ENCODE measurements around the gene TDRD7.

TDRD7 gene

DNA sequence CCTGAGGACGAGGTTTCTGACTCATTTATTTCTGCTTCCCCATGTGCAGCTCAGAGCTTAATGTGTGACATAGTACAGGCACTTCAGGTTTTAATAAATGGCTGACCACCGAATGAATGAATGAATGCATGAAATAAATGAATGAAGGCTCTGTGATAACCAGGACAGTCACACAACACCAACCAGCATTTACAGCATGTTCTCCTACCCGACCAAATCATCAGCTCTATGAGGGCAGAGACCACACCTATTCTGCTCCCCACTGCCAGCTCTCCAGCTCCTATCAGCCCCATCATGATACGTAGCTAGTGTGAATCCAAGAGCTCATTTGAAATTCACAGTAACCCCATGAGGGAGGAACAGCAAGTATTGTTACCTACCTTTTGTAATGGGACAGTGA is 94.4 kb downstream of the TDRD7 start:
- TF ChIP-seq, protein P1, sequence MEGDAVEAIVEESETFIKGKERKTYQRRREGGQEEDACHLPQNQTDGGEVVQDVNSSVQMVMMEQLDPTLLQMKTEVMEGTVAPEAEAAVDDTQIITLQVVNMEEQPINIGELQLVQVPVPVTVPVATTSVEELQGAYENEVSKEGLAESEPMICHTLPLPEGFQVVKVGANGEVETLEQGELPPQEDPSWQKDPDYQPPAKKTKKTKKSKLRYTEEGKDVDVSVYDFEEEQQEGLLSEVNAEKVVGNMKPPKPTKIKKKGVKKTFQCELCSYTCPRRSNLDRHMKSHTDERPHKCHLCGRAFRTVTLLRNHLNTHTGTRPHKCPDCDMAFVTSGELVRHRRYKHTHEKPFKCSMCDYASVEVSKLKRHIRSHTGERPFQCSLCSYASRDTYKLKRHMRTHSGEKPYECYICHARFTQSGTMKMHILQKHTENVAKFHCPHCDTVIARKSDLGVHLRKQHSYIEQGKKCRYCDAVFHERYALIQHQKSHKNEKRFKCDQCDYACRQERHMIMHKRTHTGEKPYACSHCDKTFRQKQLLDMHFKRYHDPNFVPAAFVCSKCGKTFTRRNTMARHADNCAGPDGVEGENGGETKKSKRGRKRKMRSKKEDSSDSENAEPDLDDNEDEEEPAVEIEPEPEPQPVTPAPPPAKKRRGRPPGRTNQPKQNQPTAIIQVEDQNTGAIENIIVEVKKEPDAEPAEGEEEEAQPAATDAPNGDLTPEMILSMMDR (IDR thresholded peaks at IDR 0.05; ENCODE audit: borderline replicate concordance, insufficient read depth, low read depth, low read length): no peak
- no peak overlapping the region for H3K4me3 ChIP-seq (ENCODE audit: low read depth, low read length)

DNA sequence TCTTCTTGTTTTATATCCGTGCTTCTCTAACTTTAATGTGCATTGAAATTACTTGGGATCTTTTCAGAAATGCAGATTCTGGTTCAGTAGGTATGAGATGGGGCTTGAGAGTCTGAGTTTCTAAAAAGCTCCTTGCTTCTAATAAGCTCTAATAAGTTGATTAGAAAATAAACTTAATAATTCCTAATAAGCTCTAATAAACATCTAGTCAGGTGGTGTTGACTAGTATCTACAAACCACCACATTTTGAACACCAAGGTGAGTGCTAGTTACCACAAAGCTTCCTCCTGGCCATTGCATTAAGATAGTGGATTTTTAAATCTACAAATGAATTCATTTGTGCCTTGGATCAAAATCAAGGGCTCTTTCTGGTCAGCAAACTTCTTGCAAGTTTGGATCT is 94.9 kb downstream of the TDRD7 start:
- TF ChIP-seq, protein P1 (IDR thresholded peaks at IDR 0.05; ENCODE audit: borderline replicate concordance, insufficient read depth, low read depth, low read length): no peak
- no peak overlapping the region for H3K4me3 ChIP-seq (ENCODE audit: low read depth, low read length)

DNA sequence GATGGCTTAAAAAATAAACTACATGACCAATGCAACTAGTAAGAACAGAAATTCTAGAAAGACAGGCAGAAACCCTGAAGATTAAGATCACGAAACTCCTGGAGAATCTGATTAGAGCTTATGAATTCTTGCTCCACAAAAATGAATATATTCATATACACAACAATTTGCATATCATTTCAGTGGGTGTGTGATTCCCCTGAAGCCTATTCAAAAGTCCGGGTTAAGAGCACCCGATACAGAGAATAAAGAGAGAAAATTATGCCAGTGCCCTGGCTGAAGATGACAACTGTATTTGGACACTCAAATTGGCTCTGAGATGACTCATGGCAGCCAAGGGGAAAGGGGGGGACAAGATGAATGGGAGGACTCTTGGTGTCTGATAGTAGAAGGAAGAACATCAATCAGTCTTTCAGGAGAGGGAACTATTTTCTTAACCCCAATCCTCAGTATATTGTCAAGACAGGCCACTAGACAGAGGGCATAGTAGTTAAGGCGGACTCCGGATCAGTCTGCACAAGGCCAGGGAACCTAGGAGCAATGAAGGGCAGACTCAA is 95.6 kb downstream of the TDRD7 start:
- no peak overlapping the region for H3K4me3 ChIP-seq (ENCODE audit: low read depth, low read length)
- TF ChIP-seq, protein P1 (IDR thresholded peaks at IDR 0.05; ENCODE audit: borderline replicate concordance, insufficient read depth, low read depth, low read length): no peak

DNA sequence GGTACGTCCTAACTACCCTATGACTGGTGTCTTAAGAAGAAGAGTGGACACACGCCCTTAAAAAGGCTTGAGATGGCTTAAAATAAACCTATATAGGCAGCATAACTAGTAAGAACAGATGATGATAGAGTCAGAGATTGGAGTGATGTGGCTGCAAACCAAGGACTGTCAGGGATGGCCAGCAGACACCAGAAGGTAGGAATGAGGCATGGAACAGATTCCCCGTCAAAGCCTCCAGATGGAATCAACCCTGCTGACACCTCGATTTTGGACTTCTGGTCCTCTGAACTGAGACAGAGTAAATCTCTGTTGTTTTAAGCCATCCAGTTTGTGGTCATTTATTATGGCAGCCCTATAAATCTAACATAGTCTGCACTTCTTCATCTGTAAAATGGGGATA is 97.0 kb downstream of the TDRD7 start:
- TF ChIP-seq, protein P1 (IDR thresholded peaks at IDR 0.05; ENCODE audit: borderline replicate concordance, insufficient read depth, low read depth, low read length): no peak
- H3K4me3 ChIP-seq (ENCODE audit: low read depth, low read length): no peak overlapping the region

DNA sequence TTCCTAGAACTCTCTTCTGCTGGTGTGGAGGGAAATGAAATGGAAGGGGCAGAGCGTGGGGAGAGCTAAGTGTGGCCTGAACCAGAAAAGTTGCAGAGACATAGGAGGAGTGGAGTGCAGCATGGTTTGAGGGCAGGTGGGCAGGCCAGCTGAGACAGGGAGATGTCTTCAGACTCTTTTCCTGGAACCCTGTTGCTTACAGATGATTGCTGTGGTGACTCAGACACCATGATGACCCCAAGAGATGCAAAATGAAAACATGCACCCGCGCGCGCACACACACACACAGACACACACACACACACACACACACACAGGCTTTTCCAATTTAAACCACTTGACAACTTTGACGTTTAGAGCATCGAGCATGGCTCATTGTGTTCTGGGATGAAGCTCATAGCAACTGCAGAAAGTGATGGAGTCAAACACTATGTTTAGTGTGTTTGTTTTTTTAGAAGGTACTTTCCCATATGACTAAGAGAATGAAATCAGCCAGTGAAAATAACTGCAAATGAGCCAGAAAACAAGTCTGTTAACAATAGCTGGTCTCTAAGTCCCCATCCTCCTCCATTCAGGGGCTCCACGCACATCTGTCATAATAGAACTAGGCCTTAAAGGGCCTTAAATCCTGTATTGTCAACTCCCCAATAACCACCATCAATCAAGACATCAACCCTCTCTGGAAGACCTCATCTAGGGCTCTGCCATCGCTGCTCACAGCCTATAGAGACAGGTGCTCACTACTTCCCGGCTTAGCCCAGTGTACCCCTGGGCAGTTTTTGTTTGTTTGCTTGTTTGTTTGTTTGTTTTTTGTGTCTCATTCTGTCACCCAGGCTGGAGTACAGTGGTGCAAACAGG is 99.1 kb downstream of the TDRD7 start:
- TF ChIP-seq, protein P1 (IDR thresholded peaks at IDR 0.05; ENCODE audit: borderline replicate concordance, insufficient read depth, low read depth, low read length): no peak

DNA sequence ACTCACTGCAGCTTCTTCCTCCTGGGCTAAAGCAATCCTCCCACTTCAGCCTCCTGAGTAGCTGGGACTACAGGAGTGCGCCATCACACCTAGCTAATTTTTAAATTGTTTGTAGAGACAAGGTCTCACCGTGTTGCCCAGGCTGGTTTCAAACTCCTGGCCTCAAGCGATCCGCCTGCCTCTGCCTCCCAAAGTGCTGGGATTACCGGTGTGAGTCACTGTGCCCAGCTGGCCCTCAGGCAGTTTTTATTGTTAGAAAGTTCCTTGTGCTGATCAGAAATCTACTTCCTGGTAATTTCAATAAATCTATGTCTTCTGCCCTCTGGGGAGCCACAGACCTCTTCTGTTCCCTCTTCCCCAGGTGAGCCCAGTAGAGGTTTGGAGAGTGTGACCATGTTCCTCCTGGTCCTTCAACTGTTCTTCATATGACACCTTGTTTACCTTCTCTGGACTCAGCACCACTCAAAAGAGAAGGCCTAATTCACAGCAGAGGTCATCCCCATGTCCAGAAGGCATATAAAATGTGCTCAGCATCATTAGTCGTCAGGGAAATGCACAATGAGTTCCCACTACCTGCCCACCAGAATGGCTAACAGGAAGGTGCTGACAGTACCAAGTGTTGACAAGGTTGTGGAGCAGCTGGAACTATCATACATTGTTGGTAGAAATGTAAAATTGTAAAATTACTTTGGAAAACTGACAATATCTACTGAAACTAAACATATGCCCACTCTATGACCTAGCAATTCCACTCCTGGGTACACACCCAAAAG is 99.9 kb downstream of the TDRD7 start:
- no peak overlapping the region for H3K4me3 ChIP-seq (ENCODE audit: low read depth, low read length)
- TF ChIP-seq, protein P1 (IDR thresholded peaks at IDR 0.05; ENCODE audit: borderline replicate concordance, insufficient read depth, low read depth, low read length): no peak

More for the DNA sequence above, 99.1 kb downstream of the TDRD7 start:
- no peak overlapping the region for H3K4me3 ChIP-seq (ENCODE audit: low read depth, low read length)
